Measurements from ENCODE around the gene CROCC2.

CROCC2 gene

GRCh38 chr2:240933048-240933965, 27.2 kb downstream of the CROCC2 start:
- Mint-ChIP-seq H3K27ac (no peak overlapping the region), H3K9me3 (no peaks in the 10 kb centered on the region), H3K27me3 (peaks cover 21% of the 10 kb centered on the region), H3K4me1 (ENCODE audit: low read depth) (no peaks in the 10 kb centered on the region), H3K4me3 (no peak overlapping the region), H3K36me3 (ENCODE audit: low read depth) (no peaks in the 10 kb centered on the region)
- intact Hi-C loops (cut with micrococcal nuclease): no loop called here

- H3K4me3 Mint-ChIP-seq: no peak overlapping the region
Observed at GRCh38 chr2:240933966-240934700, 28.0 kb downstream of the CROCC2 start.

GRCh38 chr2:240934701-240935102, 28.6 kb downstream of the CROCC2 start:
- Mint-ChIP-seq H3K27ac (no peak overlapping the region), H3K9me3 (no peaks in the 10 kb centered on the region), H3K4me3 (no peak overlapping the region)

More at GRCh38 chr2:240933966-240934700, 28.0 kb downstream of the CROCC2 start:
- H3K27me3 Mint-ChIP-seq: peaks cover 20% of the 10 kb centered on the region
- H3K9me3 Mint-ChIP-seq: no peaks in the 10 kb centered on the region
- H3K36me3 Mint-ChIP-seq (ENCODE audit: low read depth): no peaks in the 10 kb centered on the region
- intact Hi-C loops (cut with micrococcal nuclease): no loop called here
- no peak overlapping the region for H3K27ac Mint-ChIP-seq
- H3K4me1 Mint-ChIP-seq (ENCODE audit: low read depth): no peaks in the 10 kb centered on the region

GRCh38 chr2:240935103-240935876, 29.2 kb downstream of the CROCC2 start:
- Mint-ChIP-seq H3K4me1 (ENCODE audit: low read depth) (no peaks in the 10 kb centered on the region), H3K27ac (no peak overlapping the region), H3K36me3 (ENCODE audit: low read depth) (no peaks in the 10 kb centered on the region), H3K27me3 (peaks cover 21% of the 10 kb centered on the region), H3K9me3 (no peaks in the 10 kb centered on the region), H3K4me3 (no peak overlapping the region)
- intact Hi-C loops (cut with micrococcal nuclease): no loop called here

More at GRCh38 chr2:240934701-240935102, 28.6 kb downstream of the CROCC2 start:
- H3K4me1 Mint-ChIP-seq (ENCODE audit: low read depth): no peaks in the 10 kb centered on the region
- peaks cover 21% of the 10 kb centered on the region for H3K27me3 Mint-ChIP-seq
- intact Hi-C loops (cut with micrococcal nuclease): no loop called here
- no peaks in the 10 kb centered on the region for H3K36me3 Mint-ChIP-seq (ENCODE audit: low read depth)

- H3K9me3 Mint-ChIP-seq: no peaks in the 10 kb centered on the region
- H3K4me1 Mint-ChIP-seq (ENCODE audit: low read depth): no peaks in the 10 kb centered on the region
- intact Hi-C loops (cut with micrococcal nuclease): no loop called here
- no peak overlapping the region for H3K27ac Mint-ChIP-seq
- H3K36me3 Mint-ChIP-seq (ENCODE audit: low read depth): no peaks in the 10 kb centered on the region
- peaks cover 25% of the 10 kb centered on the region for H3K27me3 Mint-ChIP-seq
- H3K4me3 Mint-ChIP-seq: no peak overlapping the region
Observed at GRCh38 chr2:240936106-240936505, 30.0 kb downstream of the CROCC2 start.

GRCh38 chr2:240946046-240946445, 39.9 kb downstream of the CROCC2 start:
- Mint-ChIP-seq H3K4me3 (no peak overlapping the region), H3K9me3 (no peaks in the 10 kb centered on the region), H3K4me1 (ENCODE audit: low read depth) (peaks cover 25% of the 10 kb centered on the region), H3K27ac (no peak overlapping the region), H3K27me3 (peaks cover 7% of the 10 kb centered on the region), H3K36me3 (ENCODE audit: low read depth) (no peaks in the 10 kb centered on the region)
- intact Hi-C loops (cut with micrococcal nuclease): no loop called here

- Mint-ChIP-seq H3K27me3 (peaks cover 4% of the 10 kb centered on the region), H3K9me3 (no peaks in the 10 kb centered on the region), H3K27ac (no peak overlapping the region), H3K4me1 (ENCODE audit: low read depth) (peaks cover 25% of the 10 kb centered on the region), H3K36me3 (ENCODE audit: low read depth) (no peaks in the 10 kb centered on the region), H3K4me3 (no peak overlapping the region)
- intact Hi-C loops (cut with micrococcal nuclease): no loop called here
Observed at GRCh38 chr2:240946654-240947053, 40.5 kb downstream of the CROCC2 start.

- Mint-ChIP-seq H3K4me1 (ENCODE audit: low read depth) (peaks cover 25% of the 10 kb centered on the region), H3K27ac (no peak overlapping the region), H3K4me3 (no peak overlapping the region), H3K36me3 (ENCODE audit: low read depth) (no peaks in the 10 kb centered on the region), H3K9me3 (no peaks in the 10 kb centered on the region), H3K27me3 (peaks cover 4% of the 10 kb centered on the region)
- intact Hi-C loops (cut with micrococcal nuclease): no loop called here
Observed at GRCh38 chr2:240947176-240947575, 41.0 kb downstream of the CROCC2 start.

GRCh38 chr2:240947607-240948006, 41.5 kb downstream of the CROCC2 start:
- peaks cover 4% of the 10 kb centered on the region for H3K27me3 Mint-ChIP-seq
- no peak overlapping the region for H3K4me3 Mint-ChIP-seq
- no peaks in the 10 kb centered on the region for H3K36me3 Mint-ChIP-seq (ENCODE audit: low read depth)

GRCh38 chr2:240948086-240948485, 42.0 kb downstream of the CROCC2 start:
- Mint-ChIP-seq H3K36me3 (ENCODE audit: low read depth) (no peaks in the 10 kb centered on the region), H3K27me3 (peaks cover 4% of the 10 kb centered on the region), H3K27ac (peak overlapping the region; percentile 43), H3K4me1 (ENCODE audit: low read depth) (peaks cover 25% of the 10 kb centered on the region), H3K9me3 (no peaks in the 10 kb centered on the region), H3K4me3 (no peak overlapping the region)
- intact Hi-C loops (cut with micrococcal nuclease): no loop called here

More at GRCh38 chr2:240947607-240948006, 41.5 kb downstream of the CROCC2 start:
- Mint-ChIP-seq H3K4me1 (ENCODE audit: low read depth) (peaks cover 25% of the 10 kb centered on the region), H3K9me3 (no peaks in the 10 kb centered on the region), H3K27ac (peak overlapping the region; percentile 43)
- intact Hi-C loops (cut with micrococcal nuclease): no loop called here

GRCh38 chr2:240948905-240949790, 43.0 kb downstream of the CROCC2 start:
- intact Hi-C loops (cut with micrococcal nuclease): no loop called here
- no peak overlapping the region for H3K4me3 Mint-ChIP-seq
- H3K27me3 Mint-ChIP-seq: peaks cover 4% of the 10 kb centered on the region
- peaks cover 25% of the 10 kb centered on the region for H3K4me1 Mint-ChIP-seq (ENCODE audit: low read depth)
- H3K36me3 Mint-ChIP-seq (ENCODE audit: low read depth): no peaks in the 10 kb centered on the region
- no peak overlapping the region for H3K27ac Mint-ChIP-seq
- no peaks in the 10 kb centered on the region for H3K9me3 Mint-ChIP-seq

- intact Hi-C loops (cut with micrococcal nuclease): no loop called here
- H3K4me1 Mint-ChIP-seq (ENCODE audit: low read depth): peaks cover 25% of the 10 kb centered on the region
- no peaks in the 10 kb centered on the region for H3K36me3 Mint-ChIP-seq (ENCODE audit: low read depth)
- H3K27me3 Mint-ChIP-seq: peaks cover 8% of the 10 kb centered on the region
- H3K4me3 Mint-ChIP-seq: no peak overlapping the region
- H3K27ac Mint-ChIP-seq: no peak overlapping the region
- no peaks in the 10 kb centered on the region for H3K9me3 Mint-ChIP-seq
Observed at GRCh38 chr2:240949791-240950705, 43.9 kb downstream of the CROCC2 start.
